ENCODE data around the gene CLGN.
A peak's percentile ranks its signal among the peaks of the same experiment; 100 is the strongest.
"Not testable (repeated sequence)": the region's sequence is repeated elsewhere in the genome, so short reads cannot be mapped to it uniquely, and the experiment has no call there.

The CLGN gene

GRCh38 chr4:140423106-140423505 is 4.3 kb downstream of the CLGN start:
- no peak overlapping the region for H3K4me3 ChIP-seq (ENCODE audit: low read length)
- DNase-seq (ENCODE audit: low read depth): peak; percentile 46
- TF ChIP-seq CTCF (conservative IDR thresholded peaks at IDR 0.05; ENCODE audit: low read length): no peak

GRCh38 chr4:140413130-140413969 is 14.1 kb downstream of the CLGN start:
- not testable (repeated sequence) for H3K4me3 ChIP-seq (ENCODE audit: low read length)

GRCh38 chr4:140408974-140409373 is 18.5 kb downstream of the CLGN start:
- DNase-seq (ENCODE audit: low read depth): no peak
- no peak for TF ChIP-seq CTCF (conservative IDR thresholded peaks at IDR 0.05; ENCODE audit: low read length)
- H3K4me3 ChIP-seq (ENCODE audit: low read length): no peak overlapping the region

More at GRCh38 chr4:140413130-140413969, 14.1 kb downstream of the CLGN start:
- not testable (repeated sequence) for DNase-seq (ENCODE audit: low read depth)

GRCh38 chr4:140406292-140406691 is 21.2 kb downstream of the CLGN start:
- no peak for DNase-seq (ENCODE audit: low read depth)
- no peak for TF ChIP-seq CTCF (conservative IDR thresholded peaks at IDR 0.05; ENCODE audit: low read length)

GRCh38 chr4:140400111-140400510 is 27.3 kb downstream of the CLGN start:
- H3K4me3 ChIP-seq (ENCODE audit: low read length): no peak overlapping the region
- DNase-seq (ENCODE audit: low read depth): no peak
- TF ChIP-seq CTCF (conservative IDR thresholded peaks at IDR 0.05; ENCODE audit: low read length): no peak

More at GRCh38 chr4:140406292-140406691, 21.2 kb downstream of the CLGN start:
- H3K4me3 ChIP-seq (ENCODE audit: low read length): no peak overlapping the region

- no peak overlapping the region for H3K4me3 ChIP-seq (ENCODE audit: low read length)
- no peak for DNase-seq (ENCODE audit: low read depth)
- TF ChIP-seq CTCF (conservative IDR thresholded peaks at IDR 0.05; ENCODE audit: low read length): no peak
Measured at GRCh38 chr4:140395668-140396067, 31.8 kb downstream of the CLGN start.

GRCh38 chr4:140388015-140388414 is 39.4 kb downstream of the CLGN start:
- no peak for TF ChIP-seq CTCF (conservative IDR thresholded peaks at IDR 0.05; ENCODE audit: low read length)
- no peak for DNase-seq (ENCODE audit: low read depth)
- no peak overlapping the region for H3K4me3 ChIP-seq (ENCODE audit: low read length)
